Astrocyte (in vitro differentiated cells and primary cell): ENCODE measurements around the gene TTF1.

Source experiments
- CTCF ChIP-seq: IDR thresholded peaks from 2 replicates; pipeline ENCODE4 v1.5.1; 2011; ENCODE audit warnings: low read depth, mild to moderate bottlenecking, inconsistent platforms, low read length, moderate library complexity; ENCODE audit not compliant: insufficient read depth
- EZH2 ChIP-seq: IDR thresholded peaks from 2 replicates; pipeline ENCODE4 v1.6.1; 2012; ENCODE audit warnings: mild to moderate bottlenecking, low read length, inconsistent platforms; ENCODE audit not compliant: insufficient read depth

GRCh38 chr9:132406554-132407122, at the start of gene TTF1:
- no peak for TF ChIP-seq CTCF
- TF ChIP-seq EZH2, result no peak
